Activated CD4-positive, alpha-beta T cell treated with anti-CD3 and anti-CD28 coated beads, Interleukin-2, Interleukin-4, amounts not matched to agents 100 ng/mL and 50 ng/mL, durations not matched to agents 16 hours and 8 hours (primary cell): Measurements from ENCODE around the gene ACER2.

Source experiments
- DNase-seq: peaks from one replicate; pipeline ENCODE4 v3.0.0-alpha.2; 2020; ENCODE audit warnings: low spot score

ACER2 gene

DNA sequence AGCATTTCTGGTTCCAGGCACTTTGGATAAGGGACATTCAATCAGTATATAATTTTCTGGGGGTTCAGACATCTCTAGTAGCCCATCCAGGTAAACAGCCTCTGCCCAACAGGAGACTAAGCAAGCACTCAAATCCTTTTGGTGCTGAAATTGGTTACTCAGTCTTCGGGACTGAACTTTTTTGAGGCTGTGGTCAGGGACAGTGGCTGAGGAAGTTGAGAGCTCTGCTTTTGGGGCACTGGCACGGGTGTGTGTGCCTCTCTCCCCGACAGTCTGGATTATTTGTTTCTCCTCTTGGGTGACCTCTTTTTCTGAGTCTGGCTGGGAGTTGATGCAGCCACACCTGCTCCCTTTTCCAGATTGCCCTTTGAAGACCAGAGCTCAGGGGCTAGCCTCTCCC is 47.6 kb downstream of the ACER2 start:
- DNase-seq: no peak

DNA sequence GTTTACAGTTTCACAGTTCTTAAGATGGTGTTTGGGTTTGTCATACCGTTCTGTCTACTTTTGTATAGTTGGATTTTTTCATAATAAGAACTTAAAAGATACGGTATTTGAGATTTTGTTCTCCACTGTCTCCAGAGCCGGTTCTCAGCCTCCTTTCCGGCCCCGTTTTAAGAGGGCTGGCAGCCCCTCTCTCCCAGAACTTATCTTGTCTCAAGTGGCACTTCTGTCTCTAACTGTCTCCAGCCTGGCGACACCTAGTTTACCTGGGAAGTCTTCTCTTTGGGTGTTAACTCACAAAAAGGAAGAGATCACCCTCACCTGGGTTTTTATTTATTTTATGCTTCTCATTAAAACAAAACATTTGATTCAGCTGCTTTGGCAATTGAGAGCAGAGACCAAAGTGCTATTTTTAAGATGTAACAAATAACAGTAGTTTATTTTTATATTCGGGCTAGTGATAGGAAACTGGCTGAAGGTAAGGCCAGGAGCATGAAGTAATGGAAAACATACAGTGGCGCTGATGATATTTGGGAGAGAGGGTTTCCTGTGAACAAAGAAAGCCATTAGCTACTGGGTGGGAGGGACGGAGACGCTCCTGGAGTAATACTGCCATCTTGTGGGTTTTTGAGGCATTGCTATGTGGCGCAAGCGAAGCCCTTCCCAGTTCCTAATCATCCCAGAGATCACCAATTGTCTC is 48.3 kb downstream of the ACER2 start:
- peak; percentile 69 for DNase-seq

DNA sequence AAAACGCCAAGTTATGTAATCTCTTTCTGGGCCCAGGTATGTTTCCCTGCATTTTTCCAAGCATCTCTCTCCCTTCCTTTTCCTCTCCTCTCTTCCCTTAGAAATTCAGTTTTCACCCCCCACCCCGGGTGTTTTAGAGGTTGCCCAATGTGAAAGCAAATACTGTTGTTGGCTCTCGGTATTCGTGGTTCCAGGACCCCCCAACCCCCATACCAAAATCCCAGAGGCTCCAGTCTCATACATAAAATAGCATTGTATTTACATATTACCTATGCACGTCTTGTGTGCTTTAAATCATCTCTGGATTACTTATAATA is 48.8 kb downstream of the ACER2 start:
- no peak for DNase-seq

DNA sequence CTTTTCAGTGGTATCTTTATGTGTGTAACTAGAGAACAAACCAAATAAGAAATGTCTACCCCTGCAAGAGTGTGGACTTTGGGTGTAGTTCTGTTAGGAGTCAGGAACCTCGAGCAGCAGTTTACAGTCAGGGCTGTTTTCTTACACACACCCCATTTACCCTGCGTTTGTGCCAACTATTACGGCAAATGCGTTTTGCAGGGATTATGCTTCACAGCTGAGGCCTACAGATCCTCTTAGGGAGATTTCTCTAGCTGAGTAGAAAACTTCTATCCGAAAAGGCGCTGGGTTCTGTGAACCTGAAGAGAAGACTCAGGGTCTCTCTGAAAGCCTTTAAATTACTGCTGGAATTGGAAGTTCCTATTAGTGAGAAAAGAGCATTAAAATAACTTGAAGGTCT is 51.4 kb downstream of the ACER2 start:
- DNase-seq: no peak

DNA sequence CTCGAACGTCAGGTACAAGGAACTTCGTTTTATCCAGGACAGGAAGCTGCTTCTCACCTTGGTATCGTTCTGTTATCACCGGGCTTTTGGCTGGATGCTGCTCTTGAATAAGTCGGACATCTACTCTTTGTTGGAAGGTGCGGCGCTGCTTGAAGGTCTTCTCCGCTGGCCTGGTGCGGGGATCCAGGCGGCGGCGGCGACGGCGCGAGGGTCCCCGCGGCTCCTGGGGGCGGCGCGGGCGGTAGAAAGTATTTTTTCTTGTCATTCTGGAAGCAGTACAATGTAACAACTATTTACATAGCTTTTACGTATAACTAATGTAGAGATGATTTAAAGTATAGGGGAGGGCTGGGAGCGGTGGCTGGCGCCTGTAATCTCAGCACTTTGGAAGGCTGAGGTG is 52.3 kb downstream of the ACER2 start:
- no peak for DNase-seq

GRCh38 chr9:19464061-19464763 is 55.4 kb downstream of the ACER2 start:
- DNase-seq: no peak

DNA sequence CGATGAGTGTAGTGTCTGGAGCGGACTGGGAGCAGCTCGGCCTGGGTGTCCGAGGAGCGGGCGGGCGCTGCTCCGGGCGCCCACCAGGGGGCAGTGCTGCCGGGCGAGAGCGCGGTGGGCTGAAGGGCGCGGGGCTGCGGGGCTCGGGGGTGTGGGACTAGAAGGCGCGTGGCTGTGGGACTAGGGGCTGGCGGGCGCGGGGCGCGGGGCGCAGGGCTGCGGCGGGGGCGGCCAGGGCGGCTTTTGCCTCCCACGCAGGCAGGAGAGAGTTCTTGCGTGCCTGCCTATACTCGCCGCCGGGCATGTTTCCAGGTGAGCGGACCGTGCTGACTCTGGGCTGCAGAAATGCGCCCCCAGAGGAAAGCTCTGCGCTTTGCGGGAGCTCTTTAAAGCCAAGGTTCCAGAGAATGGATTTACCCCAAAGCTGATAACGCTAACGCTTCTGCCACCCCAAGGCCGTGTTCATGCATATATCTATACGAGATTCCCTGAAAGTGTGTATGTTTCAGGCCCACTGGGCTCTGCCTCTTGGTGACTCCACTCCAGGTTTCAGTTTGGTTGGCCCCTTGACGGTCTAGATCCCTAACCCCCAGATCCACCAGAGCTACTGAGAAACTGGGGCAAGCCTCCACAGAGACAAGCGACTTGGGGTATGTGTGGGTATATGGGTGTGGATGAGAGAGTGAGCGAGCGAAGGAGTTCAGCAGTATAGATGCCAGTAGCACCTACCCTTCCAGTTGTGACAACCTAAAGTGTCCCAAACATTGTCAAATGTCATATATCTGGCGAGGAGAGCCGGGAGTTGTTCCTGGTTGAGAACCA is 56.2 kb downstream of the ACER2 start:
- DNase-seq: peak; percentile 58

GRCh38 chr9:19465586-19466279 is 56.9 kb downstream of the ACER2 start:
- DNase-seq: no peak

DNA sequence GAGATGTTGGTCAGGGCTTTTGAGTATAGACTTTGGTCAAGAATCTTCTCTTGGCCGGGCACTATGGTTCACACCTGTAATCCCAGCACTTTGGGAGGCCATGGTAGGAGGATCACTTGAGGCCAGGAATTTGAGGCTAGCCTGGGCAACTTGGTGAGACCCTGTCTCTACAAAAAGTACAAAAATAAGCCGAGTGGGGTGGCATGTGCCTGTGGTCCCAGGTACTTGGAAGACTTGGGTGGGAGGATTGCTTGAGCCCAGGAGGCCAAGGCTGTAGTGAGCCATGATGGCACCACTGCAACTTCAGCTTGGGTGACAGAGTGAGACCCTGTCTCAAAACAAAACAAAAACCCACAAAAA is 57.5 kb downstream of the ACER2 start:
- DNase-seq: no peak

- DNase-seq: no peak
Observed at GRCh38 chr9:19469271-19469670, 60.5 kb downstream of the ACER2 start.

GRCh38 chr9:19470567-19470966 is 61.8 kb downstream of the ACER2 start:
- no peak for DNase-seq

- DNase-seq: no peak
Observed at GRCh38 chr9:19470981-19471650, 62.3 kb downstream of the ACER2 start.

DNA sequence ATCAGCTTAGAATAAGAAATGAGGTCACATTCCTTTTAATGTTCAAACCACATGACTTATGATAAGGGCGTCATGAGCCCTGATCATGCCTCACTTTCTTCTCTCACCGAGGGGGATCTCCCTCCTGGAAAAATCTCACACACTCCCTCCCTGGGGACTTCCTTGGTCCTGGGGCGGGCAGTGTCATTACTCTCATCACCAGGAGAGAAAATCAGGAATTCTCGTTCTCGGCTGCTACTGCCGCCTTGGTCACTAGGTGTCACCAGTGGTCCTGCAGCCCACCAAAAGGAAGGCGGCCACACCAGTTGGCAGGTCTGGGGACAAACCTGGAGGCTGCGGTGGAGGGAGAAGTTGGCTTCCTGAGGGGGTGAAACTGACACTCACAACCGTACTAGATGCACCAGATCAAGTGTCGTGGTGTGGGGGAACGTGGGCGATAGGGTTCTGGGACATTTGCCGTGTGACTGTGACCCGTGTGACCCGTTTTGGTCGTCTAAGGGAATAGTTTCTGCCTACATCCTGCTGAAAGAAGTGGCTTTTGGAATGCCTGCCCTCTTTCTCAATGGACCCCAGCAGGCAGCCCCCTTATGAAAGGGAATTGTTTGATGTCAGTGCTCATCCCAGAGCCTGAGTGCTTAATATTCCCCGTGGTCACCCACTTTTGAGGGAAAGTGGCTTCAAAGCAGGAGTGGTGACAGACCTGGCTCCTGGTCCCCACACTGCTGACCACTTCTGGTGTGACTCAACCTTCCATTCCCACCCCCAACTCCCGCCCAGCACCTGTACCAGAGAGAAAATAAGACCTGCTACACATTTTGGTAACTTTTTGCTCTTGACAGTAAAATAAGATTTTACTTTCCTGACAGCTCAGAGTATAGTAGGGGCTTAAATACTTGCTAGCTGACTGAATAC is 63.2 kb downstream of the ACER2 start:
- peak; percentile 55 for DNase-seq

- no peak for DNase-seq
Observed at GRCh38 chr9:19473605-19474004, 64.8 kb downstream of the ACER2 start.

DNA sequence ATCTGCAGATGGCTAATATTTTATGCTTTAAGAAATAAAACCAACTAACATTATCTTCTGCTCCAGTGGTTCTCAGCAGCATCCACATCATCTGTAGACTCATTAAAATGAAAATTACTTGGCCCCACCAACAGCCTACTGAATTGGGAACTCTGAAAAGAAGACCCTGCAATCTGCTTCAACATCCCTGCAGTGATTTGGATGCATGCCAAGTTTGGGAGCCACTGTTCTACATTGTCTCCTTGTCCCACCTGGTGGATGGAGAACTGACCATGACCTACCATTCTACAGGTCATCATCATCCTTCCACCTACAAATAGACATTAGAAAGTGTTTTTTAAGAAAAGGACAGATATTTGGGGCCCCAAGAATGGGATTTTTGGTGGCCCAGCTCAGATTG is 71.1 kb downstream of the ACER2 start:
- no peak for DNase-seq

DNA sequence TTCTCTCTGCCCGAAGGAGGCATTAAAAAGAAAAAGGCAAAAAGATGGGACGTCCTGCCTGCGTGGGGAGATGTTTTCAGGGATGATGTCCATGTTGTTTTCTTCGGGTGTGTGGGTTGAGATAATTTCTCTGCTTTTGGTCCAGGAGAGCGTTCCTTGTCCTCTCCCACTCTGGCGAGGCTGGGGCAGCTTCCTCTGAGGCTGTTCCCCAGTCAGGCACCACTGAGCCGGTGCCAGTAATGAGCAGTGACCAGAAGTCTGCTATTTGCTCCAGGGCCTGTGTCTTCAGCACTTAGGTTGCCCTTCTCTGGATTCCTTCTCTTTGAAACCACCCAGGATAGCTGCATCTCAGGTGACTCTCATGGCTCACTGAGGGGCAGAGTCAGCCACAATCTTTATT is 71.5 kb downstream of the ACER2 start:
- no peak for DNase-seq

DNA sequence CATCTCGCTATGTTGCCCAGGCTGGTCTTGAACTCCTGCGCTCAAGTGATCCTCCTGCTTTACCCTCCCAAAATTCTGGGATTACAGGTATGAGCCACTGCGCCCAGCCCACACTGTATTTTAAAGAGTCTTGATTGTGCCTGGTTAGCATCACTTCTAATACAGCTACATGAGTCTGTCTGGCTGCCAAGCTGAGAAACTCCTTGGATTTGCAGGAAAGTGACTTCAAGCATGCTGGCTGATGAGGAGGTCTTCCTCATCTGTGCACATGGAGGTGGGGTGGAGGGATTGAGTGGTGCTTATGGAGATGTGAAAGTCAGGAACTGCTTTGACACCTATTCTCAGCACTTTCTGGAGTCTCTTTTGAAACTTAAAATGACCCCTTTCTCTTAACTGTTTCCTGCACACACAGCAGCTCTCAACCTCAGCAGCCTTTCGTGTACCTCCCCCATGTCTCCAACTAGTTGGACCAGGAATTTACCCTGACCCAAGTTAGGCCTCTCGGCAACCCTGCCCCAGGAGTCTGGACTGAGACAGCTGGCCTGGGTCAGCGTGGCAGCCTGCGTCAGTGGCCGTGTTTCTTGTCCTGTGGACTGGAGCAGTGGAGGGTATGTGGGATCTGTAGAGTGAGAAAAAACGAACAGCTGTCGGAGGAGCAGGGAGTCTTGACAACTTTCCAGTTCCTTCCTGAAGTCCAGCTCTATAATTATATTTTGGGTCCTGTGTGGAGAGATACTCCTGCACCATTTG is 72.5 kb downstream of the ACER2 start:
- DNase-seq: no peak

- no peak for DNase-seq
Observed at GRCh38 chr9:19481971-19482404, 73.2 kb downstream of the ACER2 start.

DNA sequence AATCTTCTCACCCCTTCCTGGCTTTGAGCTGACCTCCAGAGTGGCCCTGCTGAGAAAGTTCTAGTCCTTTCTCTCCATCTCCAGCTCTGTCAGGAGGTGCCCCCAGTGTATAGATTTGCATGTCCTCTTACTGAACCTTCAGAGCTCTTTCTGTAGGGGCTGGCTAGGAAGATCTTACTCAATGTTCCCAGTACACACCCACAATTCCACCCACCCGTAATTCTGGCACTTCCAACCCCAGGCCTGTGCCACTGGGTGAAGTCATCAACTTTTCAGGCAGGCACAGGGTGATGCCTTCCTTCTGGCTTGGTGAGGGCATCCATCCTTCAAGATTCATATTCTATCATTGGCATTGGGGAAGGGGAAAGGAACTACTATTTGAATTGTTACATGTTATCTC is 75.9 kb downstream of the ACER2 start:
- no peak for DNase-seq

DNA sequence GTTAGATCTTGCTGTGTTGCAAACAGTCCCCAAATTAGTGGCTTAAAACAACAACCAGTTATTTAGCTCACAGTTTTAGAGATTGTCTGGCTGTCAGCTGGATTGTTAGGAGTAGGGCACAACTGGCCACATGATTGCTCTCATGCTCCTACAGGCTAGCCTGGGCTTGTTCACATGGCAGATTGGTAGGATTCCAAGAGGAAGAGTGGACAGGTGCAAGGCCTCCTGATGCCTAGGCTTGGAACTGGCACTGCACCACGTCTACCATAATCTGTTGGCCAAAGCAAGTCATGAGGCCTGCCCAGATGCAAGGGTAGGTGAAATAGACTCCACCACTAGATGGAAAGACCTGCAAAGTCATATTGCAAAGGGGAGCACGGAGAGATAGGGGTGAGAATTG is 76.4 kb downstream of the ACER2 start:
- DNase-seq: no peak
